Stimulated activated CD4-positive, alpha-beta T cell treated with anti-CD3 and anti-CD28 coated beads, Interleukin-2, amount 100 ng/mL, for 48 hours (primary cell): ENCODE data around the gene KREMEN2.
A peak's percentile ranks its signal among the peaks of the same experiment; 100 is the strongest.

Experiments
- DNase-seq, 2 donors: peaks; one replicate each; pipeline ENCODE4 v3.0.0-alpha.2; 2020

Gene KREMEN2

DNA sequence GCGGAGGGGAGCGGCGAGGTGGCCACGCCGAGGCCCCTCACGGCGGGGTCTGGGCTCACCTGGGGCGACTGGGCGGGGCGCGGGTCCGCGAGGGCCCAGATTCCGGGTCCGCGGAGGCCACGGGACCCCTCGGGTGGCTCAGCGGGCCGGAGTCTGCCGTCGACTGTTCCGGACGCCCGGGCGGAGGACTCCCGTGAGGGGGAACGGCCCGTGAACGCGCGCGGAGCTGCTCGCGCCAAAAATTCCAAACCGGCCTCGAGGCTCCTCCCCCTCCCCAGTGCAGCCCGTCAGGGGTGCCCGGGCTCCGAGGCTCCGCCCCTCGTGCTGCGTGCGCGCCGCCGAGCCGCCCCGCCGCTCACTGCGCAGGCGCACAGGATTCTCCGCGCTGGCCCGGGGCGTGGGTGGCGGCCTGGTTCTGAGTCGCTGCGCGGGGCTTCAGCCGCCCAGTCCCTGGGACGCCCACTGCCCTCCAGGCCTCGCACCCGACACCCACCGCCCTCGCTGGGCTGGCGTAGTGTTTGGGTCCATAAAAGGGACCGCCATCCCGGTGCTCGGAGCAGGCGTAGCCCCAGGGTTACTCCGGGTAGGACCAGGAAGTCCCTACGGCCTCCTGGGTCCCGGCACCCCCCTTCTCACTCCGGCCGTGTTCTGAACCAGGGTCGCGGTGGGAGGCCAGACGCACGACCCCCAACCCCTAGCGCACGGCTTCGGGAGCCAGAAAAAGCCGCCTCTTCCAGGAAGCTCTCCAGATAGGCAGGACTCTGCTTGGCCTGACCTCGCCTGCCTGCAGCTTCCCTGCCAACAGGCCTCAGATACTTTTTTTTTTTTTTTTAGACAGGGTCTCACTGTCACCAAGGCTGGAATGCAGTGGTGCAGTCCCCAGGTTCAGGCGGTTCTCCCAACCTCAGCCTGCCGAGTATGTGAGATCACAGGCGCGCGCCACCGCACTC, 16.4 kb downstream of the KREMEN2 start, which contains the start of gene PKMYT1:
Gene PKMYT1 (minus strand): TSS at position 220 of the 950 bp plus-strand sequence. CDS start 789 bp downstream, outside the sequence.
- peak; percentile 96 to 98 for DNase-seq

DNA sequence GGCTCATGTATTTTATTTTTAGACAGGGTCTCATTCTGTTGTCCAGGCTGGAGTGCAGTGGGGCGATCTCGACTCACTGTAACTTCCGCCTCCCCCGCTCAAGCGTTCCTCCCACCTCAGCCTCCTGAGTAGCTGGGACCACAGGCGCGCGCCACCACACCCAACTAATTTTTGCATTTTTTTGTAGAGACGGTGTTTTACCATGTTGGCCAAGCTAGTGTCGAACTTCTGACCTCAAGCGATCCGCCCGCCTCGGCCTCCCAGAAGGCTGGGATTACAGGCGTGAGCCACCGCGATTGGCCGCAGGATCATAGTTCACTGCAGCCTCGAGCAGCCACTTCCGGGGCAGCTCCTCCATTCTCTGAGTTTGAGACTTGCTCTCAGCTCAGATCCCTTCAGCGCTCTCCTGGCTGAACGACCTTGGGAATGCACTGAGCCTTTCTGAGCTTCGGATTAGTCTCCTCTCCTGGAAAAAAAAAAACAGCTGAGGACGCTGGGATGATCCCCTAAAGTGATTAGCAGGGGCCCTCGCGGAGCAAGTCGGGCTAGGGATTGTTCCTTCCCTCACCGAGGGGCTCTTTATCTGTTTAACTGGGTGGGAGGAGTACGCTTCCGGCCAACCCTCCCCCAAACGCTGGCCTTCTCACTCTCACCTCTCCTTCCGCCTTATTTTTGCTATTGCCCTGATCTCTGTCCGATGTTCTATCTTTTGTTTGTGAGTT, 17.3 kb downstream of the KREMEN2 start:
- DNase-seq, result no peak

DNA sequence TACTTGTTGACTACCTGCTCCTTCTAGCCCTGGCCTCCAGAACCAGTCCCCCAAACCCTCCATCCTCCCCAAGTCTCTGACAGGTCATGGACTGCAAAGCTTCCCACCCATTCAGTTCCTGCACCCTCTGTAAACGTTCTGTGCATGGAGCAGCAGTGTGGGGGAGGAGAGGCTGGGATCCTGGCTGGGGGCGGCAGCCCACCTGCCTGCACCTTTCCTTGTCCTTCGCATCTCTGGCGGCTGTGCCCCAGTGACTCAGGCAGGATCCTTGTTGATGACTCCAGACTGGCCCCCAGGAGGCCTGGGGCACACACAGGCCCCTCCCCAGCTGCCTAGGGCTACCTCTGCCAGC, 17.8 kb downstream of the KREMEN2 start:
- no peak for DNase-seq

DNA sequence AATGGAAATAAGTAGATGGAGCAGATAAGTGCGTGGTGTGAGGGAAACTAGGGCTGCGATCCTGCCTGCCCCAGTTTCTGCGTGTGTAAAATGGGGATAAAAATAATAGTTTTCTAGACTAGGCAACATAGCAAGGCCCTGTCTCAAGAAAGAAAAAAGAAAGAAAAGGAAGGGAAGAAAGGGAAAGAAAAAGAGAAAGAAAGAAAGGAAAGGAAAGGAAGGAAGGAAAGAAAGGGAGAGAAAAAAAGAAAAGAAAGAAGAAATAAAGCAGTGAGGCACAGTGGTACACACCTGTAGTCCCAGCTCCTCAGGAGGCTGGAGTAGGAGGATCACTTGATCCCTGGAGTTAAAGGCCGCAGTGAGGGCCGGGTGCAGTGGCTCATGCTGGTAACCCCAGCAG, 18.3 kb downstream of the KREMEN2 start:
- no peak for DNase-seq

DNA sequence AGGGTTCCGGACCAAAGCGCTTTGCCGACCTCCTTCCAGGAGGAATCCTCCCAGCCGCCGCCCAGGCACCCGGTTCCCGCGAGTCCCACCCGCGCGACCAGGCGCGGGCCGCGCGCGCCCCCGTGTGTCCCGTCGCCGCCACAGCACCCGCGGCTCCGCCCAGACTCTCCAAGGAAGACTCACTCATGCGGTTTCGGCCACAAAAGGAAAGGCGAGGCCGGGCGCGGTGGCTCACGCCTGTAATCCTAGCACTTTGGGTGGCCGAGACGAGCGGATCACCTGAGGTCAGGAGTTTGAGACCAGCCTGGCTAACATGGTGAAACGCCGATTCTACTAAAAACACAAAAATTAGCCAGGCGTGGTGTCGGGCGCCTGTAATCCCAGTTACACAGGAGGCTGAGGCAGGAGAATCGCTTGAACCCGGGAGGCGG, 19.6 kb downstream of the KREMEN2 start:
- peak; percentile 76 to 84 for DNase-seq

DNA sequence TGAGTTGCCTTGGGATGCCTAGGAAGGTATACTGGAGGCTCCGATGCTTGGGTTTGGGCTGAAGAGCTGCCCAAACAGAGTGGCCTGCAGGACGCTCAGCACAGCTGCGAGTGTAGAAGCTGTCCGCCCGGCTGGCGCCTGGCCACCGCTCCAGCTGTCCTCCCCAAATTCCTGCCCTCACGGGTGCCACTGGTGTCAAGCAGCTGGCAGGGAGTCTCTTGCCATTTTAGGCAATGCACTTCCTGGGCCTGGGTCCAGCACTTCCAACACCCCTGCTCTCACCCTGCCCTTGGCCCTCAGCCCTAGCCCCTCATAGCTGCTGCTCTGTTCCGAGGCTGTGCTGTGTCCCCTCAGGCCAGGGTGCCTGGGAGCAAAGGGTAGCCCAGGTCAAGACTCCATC, 21.4 kb downstream of the KREMEN2 start:
- DNase-seq, result no peak

GRCh38 chr16:2985893-2986355, 21.8 kb downstream of the KREMEN2 start:
- no peak for DNase-seq

- DNase-seq, result no peak
Measured at GRCh38 chr16:2986623-2987188, 22.6 kb downstream of the KREMEN2 start.

DNA sequence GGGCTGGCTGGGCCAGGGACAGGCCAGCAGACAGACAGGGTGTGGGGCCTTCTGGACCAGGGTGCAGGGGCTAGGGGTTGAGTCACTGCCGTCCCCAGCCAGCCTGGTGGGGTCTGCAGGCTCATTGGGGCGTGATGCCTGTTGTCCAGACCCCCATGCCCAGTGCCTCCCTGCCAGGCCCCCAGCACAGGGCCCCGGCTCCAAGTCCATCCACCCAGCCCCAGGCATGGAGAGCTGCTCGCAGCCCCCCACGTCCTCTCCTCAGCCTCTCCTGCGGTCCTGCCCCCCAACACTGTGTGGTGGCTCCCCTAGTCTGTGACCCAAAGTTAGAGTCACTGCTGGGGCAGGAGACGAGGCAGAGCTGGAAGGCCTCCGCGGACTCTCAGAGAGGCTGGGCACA, 23.2 kb downstream of the KREMEN2 start:
- DNase-seq, result no peak

- no peak for DNase-seq
Measured at GRCh38 chr16:2987833-2988232, 23.8 kb downstream of the KREMEN2 start.

DNA sequence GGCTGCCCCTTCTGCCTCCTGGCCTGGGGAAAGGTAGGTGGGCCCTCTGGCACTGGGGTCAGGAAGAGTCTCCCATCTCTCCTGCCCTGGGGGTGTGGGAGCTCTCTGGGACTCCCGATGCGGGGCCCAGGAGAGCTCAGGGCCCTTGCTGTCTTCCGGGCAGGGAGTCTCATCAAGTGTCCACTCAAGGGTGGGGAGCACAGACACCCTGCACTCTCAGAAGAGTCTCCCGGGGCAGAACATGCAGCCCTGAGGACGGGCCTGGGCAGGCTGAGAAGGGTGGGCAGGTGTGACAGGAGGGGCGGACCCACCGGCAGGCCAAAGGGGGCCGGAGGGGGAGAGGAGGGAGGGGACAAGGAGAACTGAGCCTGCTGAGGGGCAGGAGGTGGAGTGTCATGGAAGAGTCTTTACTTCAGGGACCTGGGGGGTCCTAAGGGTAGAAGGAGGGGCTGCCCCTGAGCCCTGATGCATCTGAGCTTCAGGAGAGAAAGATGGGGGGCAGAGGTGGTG, 24.6 kb downstream of the KREMEN2 start:
- DNase-seq, result no peak

- DNase-seq, result no peak
Measured at GRCh38 chr16:2990891-2991290, 26.8 kb downstream of the KREMEN2 start.

DNA sequence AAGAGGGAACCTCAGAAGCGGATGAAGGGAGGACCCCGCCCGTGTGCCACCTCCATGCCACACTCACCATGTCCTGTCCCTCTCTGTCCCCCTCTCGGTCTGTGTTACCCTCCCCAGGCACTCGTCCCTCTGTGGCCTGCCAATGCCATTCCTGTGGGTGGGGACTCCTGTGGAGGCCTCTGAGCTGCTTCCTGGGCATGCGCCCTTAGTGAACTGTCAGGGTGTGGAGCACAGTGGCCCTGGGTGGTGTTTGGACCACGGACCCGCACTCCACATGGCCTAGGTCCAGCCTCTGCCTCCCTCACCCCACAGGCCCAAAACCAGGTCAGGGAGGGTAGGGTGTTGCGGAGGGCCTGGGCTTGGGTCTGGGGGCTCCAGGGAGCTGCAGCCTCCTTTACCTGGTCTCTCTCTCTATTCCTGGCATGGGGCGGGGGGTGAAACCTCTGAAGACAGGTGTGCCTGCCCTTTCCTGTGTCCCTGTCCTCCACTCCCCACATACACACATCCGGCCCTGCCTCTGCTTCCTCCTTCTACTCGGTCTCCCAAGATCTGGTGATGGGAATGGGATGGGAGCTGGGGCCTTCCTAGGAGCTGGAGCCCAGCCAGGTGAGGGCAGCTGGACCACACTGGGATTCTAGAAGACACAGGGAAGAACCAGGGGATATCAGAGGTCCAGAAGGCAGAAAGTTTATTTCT, 27.6 kb downstream of the KREMEN2 start:
- no peak for DNase-seq

- no peak for DNase-seq
Measured at GRCh38 chr16:2992383-2993081, 28.5 kb downstream of the KREMEN2 start.

DNA sequence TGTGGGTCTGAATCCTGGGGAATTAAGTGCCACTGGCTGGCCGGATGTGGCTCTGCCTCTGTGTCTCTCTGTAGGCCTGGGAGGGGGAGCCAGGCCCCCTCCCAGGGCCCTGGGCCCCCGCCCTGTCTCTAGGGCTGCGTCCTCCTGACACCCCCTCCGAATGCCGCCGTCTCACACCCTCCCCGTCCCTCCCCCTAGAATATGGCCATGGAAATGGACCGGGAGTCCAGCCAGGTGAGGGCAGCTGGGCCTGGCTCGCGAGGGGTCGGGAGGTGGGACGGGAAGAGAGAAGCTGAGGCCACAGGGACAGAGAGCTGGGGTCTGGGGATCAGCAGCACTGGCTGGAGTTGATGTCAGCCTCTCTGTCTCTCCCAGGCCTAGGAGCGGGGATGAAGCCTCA, 32.2 kb downstream of the KREMEN2 start:
- no peak for DNase-seq

DNA sequence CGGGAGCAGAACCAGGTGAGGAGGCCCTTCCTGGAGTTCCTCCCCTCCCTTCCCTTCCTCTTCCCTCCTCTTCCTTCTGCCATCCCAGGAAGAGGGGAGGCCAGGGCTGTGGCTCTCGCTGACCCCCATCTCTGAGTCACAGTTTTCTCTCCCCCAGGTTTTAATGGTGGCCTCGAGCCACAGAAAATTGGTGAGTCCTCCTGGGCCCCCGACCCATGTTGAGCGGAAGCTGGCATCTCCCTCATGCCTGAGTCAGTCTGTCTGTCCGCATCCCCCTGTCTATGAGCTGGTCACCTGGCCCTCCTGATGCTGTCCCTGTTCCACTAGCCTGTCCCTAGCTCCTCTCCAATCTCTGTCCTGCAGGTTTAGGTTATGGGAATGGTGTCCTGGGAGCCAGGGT, 35.9 kb downstream of the KREMEN2 start:
- no peak for DNase-seq

DNA sequence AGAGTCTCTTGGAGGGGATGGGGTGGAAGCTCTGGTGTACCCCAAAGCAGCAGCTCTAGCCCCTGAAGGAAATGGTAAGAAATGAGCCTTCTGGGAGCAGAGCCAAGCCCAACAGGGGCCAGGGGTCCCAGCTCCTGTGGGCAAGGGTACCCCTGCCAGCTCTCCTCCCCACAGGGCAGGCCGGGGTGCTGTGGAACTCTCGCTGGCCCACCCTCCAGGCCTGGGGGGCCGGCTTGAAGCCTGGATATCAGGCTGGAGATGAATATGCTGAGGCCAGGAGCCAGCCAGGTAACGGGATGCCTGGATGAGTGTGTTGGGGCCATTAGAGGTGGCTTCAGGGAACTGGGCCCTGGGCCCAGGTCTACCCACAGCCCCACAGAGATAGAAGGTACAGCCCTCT, 36.5 kb downstream of the KREMEN2 start:
- DNase-seq, result no peak

- DNase-seq, result no peak
Measured at GRCh38 chr16:3001316-3001715, 37.2 kb downstream of the KREMEN2 start.

DNA sequence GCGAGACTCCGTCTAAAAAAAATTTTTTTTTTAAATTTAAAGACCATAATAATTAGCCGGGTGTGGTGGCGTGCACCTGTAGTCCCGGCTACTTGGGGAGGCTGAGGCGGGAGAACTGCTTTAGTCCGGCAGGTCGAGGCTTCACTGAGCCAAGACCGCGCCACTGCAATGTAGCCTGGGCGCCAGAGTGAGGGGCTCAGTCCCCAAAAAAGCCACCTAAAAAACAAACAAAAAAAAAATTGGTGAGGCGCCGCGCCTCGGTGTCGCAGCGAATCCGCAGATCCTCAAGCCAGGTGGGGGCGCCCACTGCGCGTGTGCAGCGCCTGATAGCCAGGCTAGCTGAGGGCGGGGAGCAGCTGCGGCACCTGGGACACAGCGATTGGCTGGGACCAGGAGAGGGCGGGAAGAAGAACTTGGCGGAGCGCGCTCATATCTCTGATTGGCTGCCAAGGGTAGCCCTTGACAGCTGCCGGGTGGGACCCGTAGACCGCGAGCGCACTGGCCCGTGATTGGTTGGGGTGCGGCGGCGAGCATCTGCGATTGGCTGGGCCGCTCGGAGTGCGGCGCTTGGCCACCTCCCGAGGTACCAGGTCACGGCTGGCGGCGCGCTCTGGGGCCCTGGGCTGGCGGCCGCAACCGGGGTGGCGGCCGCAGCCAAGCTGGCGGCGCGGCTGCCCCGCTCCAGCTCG, 39.7 kb downstream of the KREMEN2 start:
- peak; percentile 91 to 92 for DNase-seq

DNA sequence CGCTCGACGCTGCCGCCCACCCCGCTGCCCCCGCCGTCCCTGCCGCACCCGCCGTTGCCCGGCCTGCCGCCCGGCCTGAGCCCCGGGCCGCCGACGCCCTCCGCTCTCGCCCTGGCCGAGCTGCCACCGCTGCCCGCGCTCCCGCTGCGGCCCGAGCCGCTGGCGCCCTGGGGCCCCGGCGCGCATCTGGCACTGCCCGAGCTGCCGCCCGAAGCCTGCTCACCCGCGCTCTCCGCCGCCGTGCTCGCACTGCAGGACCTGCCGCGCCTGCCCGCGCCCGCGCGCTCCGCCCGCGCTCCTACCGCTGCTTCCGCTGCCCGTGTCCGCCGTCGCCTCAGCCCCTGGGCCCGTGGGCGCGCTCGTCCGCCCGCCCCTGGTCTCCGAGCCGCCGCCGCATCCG, 40.2 kb downstream of the KREMEN2 start:
- DNase-seq, result no peak

GRCh38 chr16:3004781-3005284, 40.8 kb downstream of the KREMEN2 start:
- DNase-seq, result no peak
